ENCODE measurements around the gene BUD13.

The BUD13 gene

GRCh38 chr11:116750070-116750718, 22.6 kb downstream of the BUD13 start:
- no peak for DNase-seq (ENCODE audit: low read depth)

GRCh38 chr11:116742104-116742503, 30.7 kb downstream of the BUD13 start:
- no peak for DNase-seq (ENCODE audit: low read depth)

GRCh38 chr11:116740741-116741140, 32.0 kb downstream of the BUD13 start:
- DNase-seq (ENCODE audit: low read depth): no peak

- DNase-seq (ENCODE audit: low read depth): no peak
Measured at GRCh38 chr11:116738975-116739374, 33.8 kb downstream of the BUD13 start.

GRCh38 chr11:116736763-116737162, 36.0 kb downstream of the BUD13 start:
- DNase-seq (ENCODE audit: low read depth): no peak

GRCh38 chr11:116733969-116734508, 38.7 kb downstream of the BUD13 start:
- no peak for DNase-seq (ENCODE audit: low read depth)

- DNase-seq (ENCODE audit: low read depth): no peak
Measured at GRCh38 chr11:116733043-116733755, 39.6 kb downstream of the BUD13 start.

- DNase-seq (ENCODE audit: low read depth): peak; percentile 9
Measured at GRCh38 chr11:116732271-116733042, 40.3 kb downstream of the BUD13 start.

GRCh38 chr11:116731821-116732220, 41.0 kb downstream of the BUD13 start:
- DNase-seq (ENCODE audit: low read depth): no peak

GRCh38 chr11:116731097-116731761, 41.6 kb downstream of the BUD13 start:
- no peak for DNase-seq (ENCODE audit: low read depth)

- no peak for DNase-seq (ENCODE audit: low read depth)
Measured at GRCh38 chr11:116730601-116731000, 42.2 kb downstream of the BUD13 start.

- DNase-seq (ENCODE audit: low read depth): no peak
Measured at GRCh38 chr11:116730241-116730561, 42.6 kb downstream of the BUD13 start.

- DNase-seq (ENCODE audit: low read depth): no peak
Measured at GRCh38 chr11:116729501-116730240, 43.1 kb downstream of the BUD13 start.

- no peak for DNase-seq (ENCODE audit: low read depth)
Measured at GRCh38 chr11:116727990-116728389, 44.8 kb downstream of the BUD13 start.

GRCh38 chr11:116725434-116726221, 47.2 kb downstream of the BUD13 start:
- DNase-seq (ENCODE audit: low read depth): no peak

GRCh38 chr11:116724813-116725212, 48.0 kb downstream of the BUD13 start:
- no peak for DNase-seq (ENCODE audit: low read depth)

GRCh38 chr11:116723511-116723910, 49.3 kb downstream of the BUD13 start:
- DNase-seq (ENCODE audit: low read depth): no peak

GRCh38 chr11:116721988-116722387, 50.8 kb downstream of the BUD13 start:
- DNase-seq (ENCODE audit: low read depth): no peak

- DNase-seq (ENCODE audit: low read depth): no peak
Measured at GRCh38 chr11:116720895-116721294, 51.9 kb downstream of the BUD13 start.

- no peak for DNase-seq (ENCODE audit: low read depth)
Measured at GRCh38 chr11:116718955-116719501, 53.8 kb downstream of the BUD13 start.
